HG03060 (cell line): Measurements from ENCODE around the gene ROR2.

Source experiments
- ATAC-seq: cut with Tn5 transposase; IDR thresholded peaks from one replicate; pipeline ENCODE4 v1.9.1; 2021; ENCODE audit warnings: low read depth, moderate number of reproducible peaks; ENCODE audit not compliant: unreplicated experiment

ROR2 gene

GRCh38 chr9:91710158-91710557, 239.9 kb downstream of the ROR2 start:
- no peak for ATAC-seq

GRCh38 chr9:91705386-91705785, 244.6 kb downstream of the ROR2 start:
- no peak for ATAC-seq

- ATAC-seq = no peak
Observed at GRCh38 chr9:91700475-91700874, 249.6 kb downstream of the ROR2 start.

GRCh38 chr9:91698266-91698665, 251.8 kb downstream of the ROR2 start:
- no peak for ATAC-seq

GRCh38 chr9:91697201-91697600, 252.8 kb downstream of the ROR2 start:
- ATAC-seq = no peak

GRCh38 chr9:91694081-91694870, 255.8 kb downstream of the ROR2 start:
- ATAC-seq = no peak

GRCh38 chr9:91693226-91693625, 256.8 kb downstream of the ROR2 start:
- ATAC-seq = no peak

GRCh38 chr9:91690540-91691249, 259.3 kb downstream of the ROR2 start:
- no peak for ATAC-seq

- ATAC-seq = no peak
Observed at GRCh38 chr9:91689006-91689405, 261.0 kb downstream of the ROR2 start.

GRCh38 chr9:91683269-91683668, 266.8 kb downstream of the ROR2 start:
- ATAC-seq = no peak

GRCh38 chr9:91682806-91683205, 267.2 kb downstream of the ROR2 start:
- no peak for ATAC-seq

GRCh38 chr9:91681461-91682305, 268.3 kb downstream of the ROR2 start:
- ATAC-seq = no peak

GRCh38 chr9:91680998-91681397, 269.0 kb downstream of the ROR2 start:
- no peak for ATAC-seq

GRCh38 chr9:91680106-91680505, 269.9 kb downstream of the ROR2 start:
- no peak for ATAC-seq

- no peak for ATAC-seq
Observed at GRCh38 chr9:91678807-91679580, 271.0 kb downstream of the ROR2 start.

GRCh38 chr9:91677822-91678436, 272.1 kb downstream of the ROR2 start:
- no peak for ATAC-seq

- ATAC-seq = no peak
Observed at GRCh38 chr9:91677331-91677730, 272.7 kb downstream of the ROR2 start.

GRCh38 chr9:91676046-91676445, 274.0 kb downstream of the ROR2 start:
- ATAC-seq = no peak

GRCh38 chr9:91664663-91665062, 285.4 kb downstream of the ROR2 start:
- ATAC-seq = no peak

GRCh38 chr9:91663858-91664257, 286.2 kb downstream of the ROR2 start:
- no peak for ATAC-seq
